Brain pericyte (primary cell): ENCODE results near the gene APOA5.
"Not testable (repeated sequence)": the region's sequence is repeated elsewhere in the genome, so short reads cannot be mapped to it uniquely, and the experiment has no call there.

Source experiments
- DNase-seq: peaks from one replicate; pipeline ENCODE4 v3.0.0-alpha.2; 2012; ENCODE audit warnings: low read depth, low spot score

APOA5 gene

DNA sequence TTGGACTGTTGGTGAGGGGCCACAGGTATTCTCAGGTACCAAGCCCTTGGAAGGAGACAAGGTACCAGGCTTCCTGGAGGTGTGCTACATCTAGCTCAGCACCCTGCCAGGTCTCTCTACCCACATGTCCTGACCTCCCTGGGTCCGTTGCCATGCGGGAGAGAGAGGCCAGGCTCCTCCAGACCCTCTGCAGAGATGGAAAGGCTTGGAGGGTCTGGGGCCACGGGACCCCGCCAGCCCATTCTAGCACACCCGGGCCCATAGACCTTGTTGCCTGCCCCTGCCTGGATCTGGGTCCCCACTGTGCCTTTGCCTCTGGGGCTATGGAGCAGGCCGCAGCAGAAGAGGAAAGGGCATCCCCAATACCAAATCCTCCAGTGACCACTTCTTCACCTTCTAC, 35.8 kb upstream of the APOA5 start:
- no peak for DNase-seq

DNA sequence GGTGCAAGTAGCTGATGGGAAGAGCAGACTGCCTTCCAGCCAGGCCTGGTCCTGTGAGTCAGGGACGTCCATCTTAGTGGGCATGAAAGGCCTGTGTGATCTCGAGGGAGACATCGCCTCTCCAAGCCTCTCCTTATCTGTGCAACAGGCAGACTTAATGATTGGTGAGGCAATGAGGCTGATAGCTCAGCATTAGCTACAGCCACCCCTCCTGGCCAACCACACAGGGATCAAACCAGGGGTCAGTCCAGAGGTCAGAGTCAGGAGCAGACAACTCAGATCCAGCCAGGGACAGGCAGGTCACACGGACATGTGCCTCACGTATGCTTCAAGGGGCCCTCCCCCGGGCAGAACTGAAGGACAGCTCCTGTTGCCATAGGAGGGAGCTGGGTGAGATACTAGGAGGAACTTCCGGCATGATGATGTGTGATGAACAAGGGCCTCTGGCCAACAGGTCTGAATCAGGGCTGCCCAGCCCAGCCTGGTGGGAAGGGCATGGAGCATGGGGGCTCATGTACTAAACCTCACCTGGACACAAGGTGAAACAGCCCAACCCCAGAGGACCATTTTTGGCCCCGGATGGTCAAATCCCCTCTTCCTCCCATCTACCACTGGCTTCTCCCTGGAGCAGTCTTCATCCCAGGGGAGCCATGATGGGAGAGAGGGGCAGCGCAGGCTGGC, 35.2 kb upstream of the APOA5 start:
- DNase-seq: no peak

DNA sequence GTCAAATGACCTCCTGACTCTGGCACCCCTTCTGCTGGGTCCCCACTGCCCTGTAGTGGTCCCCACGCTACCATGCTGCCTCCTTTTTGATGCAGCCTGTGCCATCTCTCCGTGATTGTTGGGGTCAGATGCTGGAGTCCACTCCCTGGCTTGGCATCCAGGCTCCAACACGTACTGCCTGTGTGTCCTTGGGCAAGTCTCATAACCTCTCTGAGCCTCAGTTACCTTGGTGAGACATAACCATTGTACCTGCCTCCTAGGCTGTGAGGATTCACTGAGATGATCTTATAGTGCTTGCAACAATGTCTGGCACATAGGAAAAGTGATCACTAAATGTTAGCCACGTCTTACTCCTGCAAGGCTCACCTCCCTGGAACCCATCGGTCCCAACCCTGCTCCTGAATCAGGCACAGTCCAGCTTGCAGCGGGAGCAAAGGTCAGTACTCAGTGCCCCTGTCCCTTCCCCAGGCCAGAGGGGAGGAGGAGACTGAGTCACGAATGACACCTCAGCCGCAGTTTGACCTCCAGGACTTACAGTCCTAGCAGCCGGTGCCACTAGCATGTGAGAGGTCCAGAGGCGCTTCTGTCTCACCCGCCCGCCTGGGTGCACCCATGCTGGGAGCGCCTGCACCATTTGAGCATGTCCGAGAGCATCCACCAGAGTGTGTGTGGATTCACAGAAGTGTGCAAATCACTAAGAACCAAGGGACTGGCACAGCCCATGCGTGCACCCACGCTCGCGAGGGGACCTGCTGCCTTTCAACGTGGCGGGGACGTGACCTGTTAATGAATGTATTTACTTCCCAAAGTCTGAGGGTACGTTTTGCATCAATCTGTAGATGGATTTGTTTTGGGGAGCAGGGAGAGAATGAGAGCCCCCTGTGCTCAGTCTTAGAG, 34.4 kb upstream of the APOA5 start:
- no peak for DNase-seq

DNA sequence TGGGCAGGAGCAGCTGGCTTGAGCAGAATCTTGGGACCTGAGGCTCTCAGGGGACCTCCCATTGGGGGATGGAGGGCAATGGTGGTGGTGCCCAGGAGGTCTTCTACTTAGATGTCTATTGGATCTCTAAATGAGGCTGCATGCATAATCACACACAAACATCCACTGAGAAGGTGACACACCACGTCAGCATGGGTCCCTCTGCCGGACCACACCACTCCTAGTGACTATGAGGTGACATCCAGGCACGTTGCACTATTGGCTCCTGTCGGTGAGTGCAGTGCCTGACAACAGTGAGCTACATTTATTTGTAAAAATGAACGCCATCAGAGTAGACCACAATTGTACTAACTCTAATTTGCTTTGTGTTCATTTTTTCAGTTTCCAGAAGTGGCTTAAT, 33.8 kb upstream of the APOA5 start:
- DNase-seq: no peak

DNA sequence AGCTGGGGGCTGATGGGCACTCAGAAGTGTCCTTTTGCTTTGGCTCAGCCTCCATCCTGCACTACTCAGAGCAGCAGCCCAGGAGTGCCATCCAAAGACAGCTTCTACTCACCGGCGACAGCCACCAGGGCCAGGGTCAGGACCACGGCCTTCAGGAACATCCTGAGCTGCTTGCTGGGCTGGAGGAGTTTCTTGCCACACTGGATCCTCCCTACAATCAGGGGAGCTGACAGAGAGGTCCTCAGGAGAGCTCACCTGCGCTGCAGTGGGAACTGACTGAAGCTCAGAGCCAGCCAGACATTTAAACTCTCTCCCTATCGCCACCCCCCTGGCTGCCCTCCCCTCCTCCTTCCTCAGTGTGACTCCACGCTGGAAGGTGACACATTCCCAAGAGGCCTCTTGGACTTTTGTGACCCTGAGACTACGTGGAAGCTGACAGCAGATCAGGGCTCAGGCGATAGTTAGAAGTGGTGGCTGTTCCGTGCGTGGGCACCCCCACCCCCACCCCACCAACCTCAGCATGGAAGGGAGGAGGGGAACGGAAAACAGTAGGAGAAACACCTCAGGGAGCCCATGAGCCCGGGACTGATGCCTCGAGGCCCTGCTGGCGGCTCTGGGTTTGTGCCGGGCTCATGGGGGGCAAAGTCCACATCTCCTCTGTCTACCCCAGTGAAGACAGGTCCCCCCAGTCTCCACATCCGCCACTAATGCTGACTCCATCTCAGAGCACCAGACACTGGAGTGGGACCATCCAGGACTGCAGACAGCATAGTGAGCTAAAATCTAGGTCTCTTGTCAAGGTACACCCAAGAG, 31.6 kb upstream of the APOA5 start, which contains the start of gene APOA4:
TSS of gene APOA4 (minus strand) at position 274 of the 813 bp plus-strand sequence. CDS start at position 161, 113 bp downstream.
- DNase-seq: no peak

DNA sequence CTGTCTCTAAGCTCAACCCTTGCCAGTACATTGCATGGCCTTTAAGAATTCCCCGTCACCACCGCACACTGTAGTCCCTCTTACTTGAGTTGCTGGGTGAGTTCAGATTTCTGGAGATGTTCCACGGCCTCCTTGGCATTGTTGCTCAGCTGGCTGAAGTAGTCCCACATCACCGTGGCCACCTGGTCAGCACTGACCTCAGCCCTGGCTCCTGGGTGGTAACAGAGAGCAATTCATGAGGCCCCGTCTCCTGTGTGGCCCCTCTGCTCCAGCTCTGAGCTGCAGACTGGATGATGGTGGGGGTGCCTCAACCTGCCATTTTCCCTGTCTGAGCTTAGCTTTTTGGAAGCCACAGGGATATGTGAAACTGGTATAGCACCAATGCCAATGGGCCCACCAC, 30.9 kb upstream of the APOA5 start:
- DNase-seq: no peak

DNA sequence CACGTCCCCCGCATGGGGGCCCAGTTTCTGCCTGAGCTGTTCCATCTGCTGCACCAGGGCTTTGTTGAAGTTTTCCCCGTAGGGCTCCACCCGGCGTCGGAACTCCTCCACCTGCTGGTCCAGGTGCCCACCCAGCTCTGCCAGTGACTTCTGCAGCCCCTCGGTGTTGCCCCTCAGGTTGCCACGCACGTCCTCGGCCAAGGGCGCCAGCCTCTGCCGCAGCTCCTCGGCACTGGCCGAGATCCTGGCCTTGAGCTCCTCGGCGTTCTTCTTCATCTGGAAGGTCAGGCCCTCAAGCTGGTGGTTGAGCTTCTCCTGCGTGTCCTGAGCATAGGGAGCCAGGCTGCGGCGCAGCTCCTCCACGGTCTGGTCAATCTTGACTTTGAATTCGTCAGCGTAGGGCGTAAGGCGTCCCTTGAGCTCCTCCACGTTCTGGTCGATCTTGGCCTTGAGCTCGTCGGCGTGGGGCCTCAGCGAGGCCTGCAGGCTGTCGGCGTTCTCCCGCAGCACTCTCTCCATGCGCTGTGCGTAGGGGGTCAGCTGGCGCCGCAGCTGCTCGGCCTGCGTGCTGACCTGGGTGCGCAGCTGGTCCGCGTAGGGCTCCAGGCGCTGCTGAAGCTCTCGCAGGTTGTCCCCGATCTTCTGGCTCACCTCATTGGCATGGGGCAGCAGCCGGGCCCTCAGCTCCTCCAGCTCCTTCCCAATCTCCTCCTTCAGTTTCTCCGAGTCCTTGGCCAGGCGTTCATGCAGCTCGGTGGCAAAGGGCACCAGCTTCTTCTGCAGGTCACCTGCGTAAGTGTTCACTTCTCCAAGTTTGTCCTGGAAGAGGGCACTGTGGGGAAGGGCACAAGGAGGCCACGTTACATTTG, 29.6 kb upstream of the APOA5 start:
- no peak for DNase-seq

DNA sequence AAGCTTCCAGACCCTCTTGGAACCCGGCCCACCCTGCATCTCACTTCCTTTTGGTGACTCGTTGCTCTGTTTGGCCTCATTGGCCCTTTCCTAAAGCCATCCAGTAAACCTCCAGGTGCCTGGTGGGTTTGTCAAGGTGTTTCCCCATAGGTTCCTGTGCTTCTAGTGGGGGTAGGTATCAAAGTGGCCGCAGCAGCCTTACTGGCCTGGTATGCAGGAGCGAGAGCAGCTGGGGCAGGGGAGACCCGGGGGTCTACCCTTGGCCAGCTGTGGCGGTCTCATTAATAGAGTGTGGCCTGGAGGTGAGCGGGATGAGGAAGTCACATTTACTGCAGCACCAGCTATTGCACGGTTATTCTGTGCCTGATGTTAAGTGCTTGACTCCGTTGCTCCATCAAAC, 27.4 kb upstream of the APOA5 start:
- DNase-seq: no peak

DNA sequence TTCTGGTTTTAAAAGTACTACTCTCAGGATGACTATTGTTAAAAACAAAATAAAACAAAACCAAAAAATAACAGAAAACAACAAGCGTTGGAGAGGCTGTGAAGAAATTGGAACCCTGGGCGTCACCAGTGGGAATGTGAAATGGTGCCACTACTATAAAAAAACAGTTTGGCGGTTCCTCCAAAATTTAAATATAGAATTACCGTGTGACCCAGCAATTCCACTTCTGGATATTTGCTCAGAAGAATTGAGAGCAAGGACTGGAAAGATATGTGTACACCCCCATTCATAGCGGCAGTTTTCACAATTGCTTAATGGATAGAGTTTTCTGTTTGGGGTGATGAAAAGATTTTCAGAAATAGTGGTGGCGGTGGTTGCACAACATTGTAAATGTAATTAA, 22.8 kb upstream of the APOA5 start:
- DNase-seq: no peak

DNA sequence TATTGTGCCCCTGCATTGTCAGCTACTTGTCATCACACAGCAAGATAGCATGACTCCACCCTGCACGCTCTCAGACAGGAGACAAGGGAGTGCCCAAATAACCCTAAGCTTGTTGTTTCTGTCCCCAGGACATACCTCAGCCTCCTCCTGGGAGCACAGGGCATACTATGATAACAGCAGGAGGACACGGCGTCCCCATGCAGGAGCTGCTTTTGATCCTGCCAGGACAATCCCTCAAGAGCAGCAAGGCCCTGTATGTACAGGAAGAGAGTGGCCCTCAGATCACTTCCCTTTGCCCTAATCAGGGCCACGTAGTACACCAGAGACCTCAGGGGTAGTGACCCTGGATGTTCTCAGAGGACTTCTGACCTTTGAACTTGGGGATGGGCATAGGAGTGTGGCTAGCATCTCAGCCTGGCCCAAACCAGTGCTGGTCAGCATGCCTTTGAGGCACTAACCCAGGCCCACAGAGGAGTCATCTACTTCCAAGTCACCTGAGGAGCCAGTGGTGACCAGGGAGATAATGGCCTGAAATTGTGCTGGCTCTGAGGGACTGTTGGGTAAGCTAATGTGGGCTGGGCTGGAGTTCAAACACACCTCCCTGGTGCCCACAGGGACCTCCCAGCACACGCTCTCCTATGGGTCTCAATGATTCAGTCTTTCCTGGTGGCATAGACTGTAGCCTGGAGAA, 22.2 kb upstream of the APOA5 start:
- DNase-seq: no peak

DNA sequence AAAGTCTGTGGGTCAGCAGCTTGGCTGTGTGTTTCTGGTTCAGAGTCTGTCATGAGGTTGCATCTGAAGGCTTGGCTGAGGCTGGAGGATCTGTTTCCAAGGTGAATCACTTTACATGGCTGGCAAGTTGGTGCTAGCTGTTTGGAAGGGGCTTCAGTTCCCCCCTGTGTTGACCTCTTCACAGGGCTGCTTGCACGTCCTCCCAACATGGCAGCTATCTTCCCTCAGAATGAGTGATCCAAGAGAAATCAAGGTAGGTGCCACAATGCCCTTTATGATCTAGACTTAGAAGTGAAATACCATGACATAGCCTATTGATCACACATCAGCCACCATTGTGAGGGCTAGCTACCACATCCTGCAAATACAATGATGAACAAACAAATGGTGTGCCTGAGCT, 21.5 kb upstream of the APOA5 start:
- DNase-seq: no peak

DNA sequence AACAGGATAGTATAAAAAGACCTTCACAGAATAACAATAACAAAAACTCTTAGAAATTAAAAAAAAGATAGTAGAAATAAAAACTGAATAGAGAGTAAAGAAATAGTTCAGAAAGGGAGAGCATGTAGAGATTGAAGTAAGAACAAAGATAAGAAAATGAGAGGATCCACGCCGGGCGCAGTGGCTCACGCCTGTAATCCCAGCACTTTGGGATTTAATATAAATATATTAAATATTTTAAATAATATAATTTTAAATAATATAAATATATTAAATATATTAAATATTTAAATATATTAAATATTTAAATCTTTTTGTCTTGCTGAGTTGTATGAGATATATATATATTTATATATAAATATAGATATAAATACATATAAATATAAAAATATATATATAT, 20.4 kb upstream of the APOA5 start:
- no peak for DNase-seq

DNA sequence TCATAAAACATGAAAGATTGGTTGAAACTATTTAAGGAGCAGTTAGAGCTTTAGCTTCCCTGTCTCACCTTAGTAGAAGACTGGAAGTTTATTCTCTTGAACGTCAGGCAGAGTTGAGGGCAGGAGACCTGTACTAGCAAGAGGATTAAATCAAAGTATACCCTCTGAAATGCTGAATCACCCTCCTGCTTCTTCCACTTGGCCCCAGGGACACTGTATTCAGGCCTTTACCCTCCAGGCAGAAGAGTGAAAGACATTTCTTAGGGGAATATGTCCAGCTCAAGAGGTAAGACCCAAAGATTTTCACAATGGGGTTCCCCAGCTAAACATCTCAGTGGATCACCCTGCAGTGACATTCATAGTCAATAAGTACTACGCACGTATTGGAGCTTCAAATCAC, 19.5 kb upstream of the APOA5 start:
- no peak for DNase-seq

DNA sequence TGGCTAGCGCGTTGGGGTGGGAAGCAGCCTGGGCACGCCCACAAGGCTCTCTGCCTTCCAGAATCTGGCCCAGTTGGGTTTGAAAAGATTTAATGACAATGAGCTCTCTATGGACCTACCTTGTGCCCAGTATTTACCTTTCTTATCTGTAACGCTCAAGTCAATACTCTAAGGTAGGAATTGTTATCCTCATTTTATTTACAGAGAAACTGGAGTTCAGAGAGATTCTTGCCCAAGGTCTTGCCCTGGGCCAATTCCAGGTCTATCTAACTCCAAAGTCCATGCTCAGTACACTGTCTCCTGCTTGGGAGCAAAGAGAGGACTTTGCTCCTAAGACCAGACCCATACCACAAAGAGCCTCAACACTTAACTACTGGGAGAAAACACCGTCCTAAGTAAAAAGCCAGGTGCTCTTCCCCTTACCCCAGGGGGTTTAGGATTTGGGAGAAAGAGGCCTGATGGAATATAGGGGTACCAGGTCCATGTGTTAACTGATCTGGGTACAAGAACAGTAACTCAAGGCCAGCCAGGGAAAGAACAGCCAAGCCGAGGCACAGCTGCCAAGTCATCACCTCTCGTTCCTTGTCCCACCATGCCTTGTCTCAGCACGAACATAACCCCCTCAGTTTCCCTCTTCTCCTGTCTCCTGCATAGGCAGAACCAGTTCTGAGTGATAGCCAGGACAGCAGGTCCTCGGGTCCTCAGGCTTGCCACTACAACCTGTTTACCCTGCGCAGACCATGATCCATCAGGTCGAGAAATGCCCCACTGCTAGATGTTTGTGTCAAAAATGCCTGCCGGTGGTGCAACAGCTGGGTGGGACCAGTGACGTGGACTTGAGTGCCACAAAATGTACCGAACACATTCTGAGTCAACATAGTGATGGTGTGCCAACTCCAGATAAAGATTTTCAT, 16.8 kb upstream of the APOA5 start:
- no peak for DNase-seq

DNA sequence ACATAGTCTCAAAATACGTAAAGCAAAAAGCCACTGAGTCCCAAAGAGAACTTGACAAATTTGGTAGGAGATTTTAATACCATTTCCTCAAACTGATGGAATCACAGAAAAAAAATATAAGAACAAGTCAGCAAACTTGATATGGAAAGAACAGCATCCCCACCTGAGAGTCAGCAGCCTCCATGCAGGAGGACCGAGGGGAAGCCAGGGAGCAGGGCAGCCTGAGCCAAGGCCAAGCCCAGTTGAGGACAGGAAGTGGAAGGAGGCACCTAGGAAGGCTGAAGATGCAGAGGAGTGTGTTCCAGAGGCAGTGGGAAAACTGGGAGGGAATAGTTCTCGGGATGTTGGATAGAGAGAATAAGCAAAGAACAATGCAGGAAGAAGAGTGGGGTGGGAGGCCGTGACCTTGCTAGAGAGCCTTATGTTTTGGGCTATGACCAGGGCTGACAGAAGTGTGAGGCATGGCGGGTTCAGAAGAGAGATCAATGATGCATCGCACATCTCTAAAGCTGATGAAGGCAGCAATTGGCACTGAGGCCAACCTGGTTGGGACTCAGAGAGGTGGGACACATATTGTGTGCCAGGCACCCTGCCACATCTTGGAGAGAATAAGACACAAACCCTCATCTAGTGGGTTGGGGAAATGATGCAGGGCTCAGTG, 16.1 kb upstream of the APOA5 start:
- no peak for DNase-seq

DNA sequence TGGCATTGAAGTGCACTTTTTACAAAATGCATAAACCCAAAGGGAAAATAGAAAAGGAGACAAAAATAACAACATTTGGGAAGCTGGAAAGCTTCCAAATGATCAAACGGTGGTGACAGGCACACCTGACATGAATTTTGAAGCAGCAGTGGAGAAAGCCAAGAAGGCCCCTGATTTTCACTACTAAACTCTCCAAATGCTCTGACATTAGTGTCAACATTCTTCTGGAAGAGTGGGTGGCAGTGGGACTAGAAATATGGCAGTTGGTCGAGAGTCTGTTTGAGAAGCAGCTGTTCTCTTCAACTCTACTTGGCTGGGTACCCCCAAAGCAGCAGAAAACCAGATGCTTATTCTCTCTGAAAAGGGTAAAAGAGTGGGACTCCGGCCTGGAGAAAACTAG, 12.3 kb upstream of the APOA5 start:
- no peak for DNase-seq

DNA sequence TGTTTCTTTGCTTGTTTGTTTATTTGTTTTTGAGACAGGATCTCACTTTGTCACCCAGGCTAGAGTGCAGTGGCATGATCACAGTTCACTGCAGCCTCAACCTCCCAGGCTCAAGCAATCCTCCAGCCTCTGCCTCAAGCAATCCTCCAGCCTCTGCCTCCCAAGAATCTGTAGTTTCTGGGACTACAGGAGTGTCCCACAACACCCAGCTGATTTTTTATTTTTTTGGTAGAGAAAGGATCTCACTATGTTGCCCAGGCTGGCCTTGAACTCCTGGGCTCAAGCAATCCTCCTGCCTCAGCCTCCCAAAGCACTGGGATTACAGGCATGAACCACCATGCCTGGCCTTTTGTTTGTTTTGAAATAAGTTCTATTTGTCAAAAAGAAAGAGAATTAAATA, 10.0 kb upstream of the APOA5 start:
- not testable (repeated sequence) for DNase-seq

DNA sequence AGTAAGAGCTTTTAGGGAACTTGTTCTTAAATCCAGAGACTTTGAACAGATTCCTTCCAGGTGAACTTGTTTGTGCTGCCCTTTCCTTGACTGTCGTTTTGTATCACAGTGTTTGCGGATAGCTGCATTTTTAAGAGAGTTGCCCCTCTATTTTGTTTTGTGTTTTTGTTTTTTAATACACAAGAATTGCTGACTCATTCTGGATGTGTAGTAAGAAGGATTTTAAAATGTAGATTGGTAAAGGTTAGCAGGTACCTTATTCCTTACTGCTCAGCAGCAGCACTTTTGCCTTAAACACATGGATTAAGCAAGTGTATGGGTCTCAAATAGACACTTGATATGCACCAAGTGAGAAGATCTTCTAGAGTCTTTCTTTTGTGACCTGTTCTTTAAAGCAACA, 8.9 kb upstream of the APOA5 start:
- DNase-seq: no peak

DNA sequence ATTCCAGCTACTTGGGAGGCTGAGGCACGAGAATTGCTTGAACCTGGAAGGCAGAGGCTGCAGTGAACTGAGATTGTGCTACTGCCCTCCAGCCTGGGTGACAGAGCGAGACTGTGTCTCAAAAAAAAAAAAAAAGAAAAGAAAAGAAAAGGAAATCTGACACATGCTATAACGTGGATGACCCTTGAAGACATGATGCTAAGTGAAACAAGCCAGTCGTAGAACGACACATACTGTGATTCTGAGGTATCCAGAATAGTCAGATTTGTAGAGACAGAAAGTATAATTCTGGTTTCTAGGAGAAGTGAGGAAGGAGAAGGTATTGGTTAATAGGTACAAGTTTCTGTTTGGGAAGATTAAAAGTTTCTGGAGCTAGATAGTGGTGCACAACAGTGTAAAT, 6.7 kb upstream of the APOA5 start:
- no peak for DNase-seq
